ENCODE measurements around the gene UFSP1.
A peak's percentile ranks its signal among the peaks of the same experiment; 100 is the strongest.
"Not testable (repeated sequence)": the region's sequence is repeated elsewhere in the genome, so short reads cannot be mapped to it uniquely, and the experiment has no call there.

UFSP1 gene

DNA sequence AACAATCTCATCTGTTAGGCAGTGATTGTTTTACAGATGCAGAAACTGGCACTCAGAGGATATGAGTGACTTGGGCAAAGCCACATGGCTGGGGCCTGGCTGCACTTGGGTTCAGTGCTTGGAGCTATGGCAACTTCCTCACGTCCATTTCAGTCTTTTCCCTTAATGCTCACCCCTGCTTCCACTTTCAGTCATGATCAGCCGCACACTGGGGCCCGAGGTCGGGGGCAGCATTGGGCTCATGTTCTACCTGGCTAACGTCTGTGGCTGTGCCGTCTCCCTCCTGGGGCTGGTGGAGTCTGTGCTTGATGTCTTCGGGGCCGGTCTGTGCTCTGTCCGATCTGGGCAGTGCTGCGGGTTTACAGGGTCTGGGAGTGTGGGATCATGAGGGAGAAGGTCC lies 34.0 kb downstream of the UFSP1 start:
- H3K4me3 ChIP-seq (ENCODE audit: low read depth, low read length) = no peak overlapping the region
- in situ Hi-C loops (cut with HindIII; ENCODE audit: low sequenced_read_pairs) = no loop called here
- DNase-seq (ENCODE audit: low read depth, low spot score) = no peak
- TF ChIP-seq, protein P1, sequence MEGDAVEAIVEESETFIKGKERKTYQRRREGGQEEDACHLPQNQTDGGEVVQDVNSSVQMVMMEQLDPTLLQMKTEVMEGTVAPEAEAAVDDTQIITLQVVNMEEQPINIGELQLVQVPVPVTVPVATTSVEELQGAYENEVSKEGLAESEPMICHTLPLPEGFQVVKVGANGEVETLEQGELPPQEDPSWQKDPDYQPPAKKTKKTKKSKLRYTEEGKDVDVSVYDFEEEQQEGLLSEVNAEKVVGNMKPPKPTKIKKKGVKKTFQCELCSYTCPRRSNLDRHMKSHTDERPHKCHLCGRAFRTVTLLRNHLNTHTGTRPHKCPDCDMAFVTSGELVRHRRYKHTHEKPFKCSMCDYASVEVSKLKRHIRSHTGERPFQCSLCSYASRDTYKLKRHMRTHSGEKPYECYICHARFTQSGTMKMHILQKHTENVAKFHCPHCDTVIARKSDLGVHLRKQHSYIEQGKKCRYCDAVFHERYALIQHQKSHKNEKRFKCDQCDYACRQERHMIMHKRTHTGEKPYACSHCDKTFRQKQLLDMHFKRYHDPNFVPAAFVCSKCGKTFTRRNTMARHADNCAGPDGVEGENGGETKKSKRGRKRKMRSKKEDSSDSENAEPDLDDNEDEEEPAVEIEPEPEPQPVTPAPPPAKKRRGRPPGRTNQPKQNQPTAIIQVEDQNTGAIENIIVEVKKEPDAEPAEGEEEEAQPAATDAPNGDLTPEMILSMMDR (IDR thresholded peaks at IDR 0.05; ENCODE audit: low read depth, low read length) = no peak

- DNase-seq (ENCODE audit: low read depth, low spot score); H3K4me3 ChIP-seq (ENCODE audit: low read depth, low read length); in situ Hi-C loops (cut with HindIII; ENCODE audit: low sequenced_read_pairs): not testable (repeated sequence)
These were observed 34.6 kb downstream of the UFSP1 start for GRCh38 chr7:100854899-100855298.

DNA sequence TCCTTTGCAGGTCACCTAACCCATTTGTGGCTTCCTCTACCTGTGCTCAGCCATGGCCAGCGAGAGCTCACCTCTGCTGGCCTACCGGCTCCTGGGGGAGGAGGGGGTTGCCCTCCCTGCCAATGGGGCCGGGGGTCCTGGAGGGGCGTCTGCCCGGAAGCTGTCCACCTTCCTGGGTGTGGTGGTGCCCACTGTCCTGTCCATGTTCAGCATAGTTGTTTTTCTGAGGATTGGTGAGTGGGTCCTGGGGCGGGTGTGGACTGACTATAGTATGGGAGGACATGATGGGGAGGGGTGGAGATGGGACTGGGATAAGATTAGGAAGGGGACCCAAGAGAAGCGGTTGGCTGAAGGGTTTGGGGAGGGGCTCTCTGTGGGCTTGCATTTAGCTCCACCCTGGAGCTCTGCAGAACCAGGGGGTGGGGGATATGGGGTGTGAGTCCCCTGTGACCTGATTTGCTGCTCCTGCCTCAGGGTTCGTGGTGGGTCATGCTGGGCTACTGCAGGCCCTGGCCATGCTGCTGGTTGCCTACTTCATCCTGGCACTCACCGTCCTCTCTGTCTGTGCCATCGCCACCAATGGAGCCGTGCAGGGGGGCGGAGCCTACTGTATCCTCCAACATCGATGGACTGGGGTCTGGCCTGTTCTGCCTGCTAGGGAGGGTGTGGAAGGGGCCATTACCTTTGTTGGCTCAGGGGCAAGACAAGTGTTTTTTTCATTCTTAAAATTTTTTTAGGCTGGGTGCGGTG lies 35.2 kb downstream of the UFSP1 start:
- DNase-seq (ENCODE audit: low read depth, low spot score) = no peak
- in situ Hi-C loops (cut with HindIII; ENCODE audit: low sequenced_read_pairs) = no loop called here
- TF ChIP-seq, protein P1 (IDR thresholded peaks at IDR 0.05; ENCODE audit: low read depth, low read length) = no peak
- no peak overlapping the region for H3K4me3 ChIP-seq (ENCODE audit: low read depth, low read length)

DNA sequence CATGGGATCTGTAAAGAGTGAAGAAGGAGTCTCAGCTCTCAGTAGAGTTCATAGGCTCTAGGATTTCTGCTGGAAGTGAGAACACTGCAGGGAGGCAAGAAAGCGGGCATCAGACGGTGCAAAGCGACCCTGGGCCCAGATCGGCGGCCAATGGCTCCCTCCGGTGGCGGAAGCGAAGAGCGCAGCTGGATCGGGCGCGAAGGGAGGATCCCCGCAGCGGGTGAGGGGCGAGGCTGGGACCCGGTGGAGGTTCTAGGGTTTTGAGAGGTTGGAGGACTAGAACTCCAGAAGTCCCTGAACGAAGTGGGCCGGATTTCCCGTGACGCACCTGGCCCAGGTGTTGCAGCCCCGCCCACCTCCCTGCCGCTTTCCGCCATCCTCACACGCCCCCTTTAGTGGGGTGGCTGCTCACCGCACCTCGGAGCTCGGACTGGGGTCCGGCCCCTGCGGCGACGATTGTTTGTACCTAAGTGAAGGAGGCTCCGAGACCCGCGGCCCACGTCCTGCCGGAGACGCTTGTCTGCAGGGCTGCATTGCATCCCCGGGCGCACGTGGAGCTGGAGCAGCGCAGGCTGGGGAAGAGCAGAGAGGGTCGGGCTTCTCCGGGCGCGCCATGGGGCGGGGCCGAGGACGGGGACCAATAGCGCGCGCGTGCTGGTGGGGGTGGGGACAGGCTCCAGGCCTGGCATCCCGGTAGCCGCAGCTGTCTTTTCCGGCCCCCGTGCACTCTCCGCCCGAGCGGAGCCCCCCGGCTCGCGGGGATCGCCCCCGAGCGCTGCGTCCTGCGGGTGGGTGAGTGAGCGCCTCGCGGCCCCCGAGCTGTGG lies 37.3 kb downstream of the UFSP1 start, which contains the start of gene SLC12A9:
SLC12A9 (plus strand) TSS at position 666 of the 825 bp plus-strand sequence. CDS start 1,485 bp downstream, outside the sequence.
- in situ Hi-C loops (cut with HindIII; ENCODE audit: low sequenced_read_pairs) = no loop called here

DNA sequence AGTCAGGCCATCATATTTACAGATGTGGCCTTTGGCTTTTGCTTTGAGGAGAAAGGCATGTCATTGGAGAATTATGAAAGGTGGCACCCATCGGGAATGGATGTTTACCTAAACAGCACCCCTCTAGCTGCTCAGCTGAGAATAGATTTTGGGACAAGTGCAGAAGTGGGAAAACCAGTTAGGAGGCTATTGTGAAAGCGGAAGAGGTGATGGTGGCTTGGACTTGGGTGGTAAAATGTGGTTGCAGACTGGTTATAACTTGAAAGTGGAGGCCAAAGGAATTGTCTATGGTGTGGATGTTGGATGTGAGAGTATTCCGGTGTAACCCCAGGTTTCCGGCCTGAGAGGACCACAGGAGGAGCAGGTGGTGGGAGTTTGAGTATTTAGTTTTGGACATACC lies 42.2 kb downstream of the UFSP1 start:
- DNase-seq (ENCODE audit: low read depth, low spot score) = no peak
- in situ Hi-C loops (cut with HindIII; ENCODE audit: low sequenced_read_pairs) = no loop called here
- TF ChIP-seq, protein P1 (IDR thresholded peaks at IDR 0.05; ENCODE audit: low read depth, low read length) = no peak
- no peak overlapping the region for H3K4me3 ChIP-seq (ENCODE audit: low read depth, low read length)

More for the DNA sequence above, 37.3 kb downstream of the UFSP1 start, which contains the start of gene SLC12A9:
- DNase-seq (ENCODE audit: low read depth, low spot score) = peak; percentile 90
- peak within 1 kb of the TSS; percentile 77 for H3K4me3 ChIP-seq (ENCODE audit: low read depth, low read length)
- TF ChIP-seq, protein P1 (IDR thresholded peaks at IDR 0.05; ENCODE audit: low read depth, low read length) = peak; percentile 91

GRCh38 chr7:100840470-100841100 lies 48.9 kb downstream of the UFSP1 start:
- DNase-seq (ENCODE audit: low read depth, low spot score) = no peak
- TF ChIP-seq, protein P1 (IDR thresholded peaks at IDR 0.05; ENCODE audit: low read depth, low read length) = no peak
- in situ Hi-C loops (cut with HindIII; ENCODE audit: low sequenced_read_pairs) = no loop called here
- no peak overlapping the region for H3K4me3 ChIP-seq (ENCODE audit: low read depth, low read length)
